NCI-H1694 (cell line): Measurements from ENCODE around the gene GABRG3.

Source experiments
- DNase-seq: peaks from one replicate; lab custom pipeline; 2025; lab: John Stamatoyannopoulos, UW

The GABRG3 gene

DNA sequence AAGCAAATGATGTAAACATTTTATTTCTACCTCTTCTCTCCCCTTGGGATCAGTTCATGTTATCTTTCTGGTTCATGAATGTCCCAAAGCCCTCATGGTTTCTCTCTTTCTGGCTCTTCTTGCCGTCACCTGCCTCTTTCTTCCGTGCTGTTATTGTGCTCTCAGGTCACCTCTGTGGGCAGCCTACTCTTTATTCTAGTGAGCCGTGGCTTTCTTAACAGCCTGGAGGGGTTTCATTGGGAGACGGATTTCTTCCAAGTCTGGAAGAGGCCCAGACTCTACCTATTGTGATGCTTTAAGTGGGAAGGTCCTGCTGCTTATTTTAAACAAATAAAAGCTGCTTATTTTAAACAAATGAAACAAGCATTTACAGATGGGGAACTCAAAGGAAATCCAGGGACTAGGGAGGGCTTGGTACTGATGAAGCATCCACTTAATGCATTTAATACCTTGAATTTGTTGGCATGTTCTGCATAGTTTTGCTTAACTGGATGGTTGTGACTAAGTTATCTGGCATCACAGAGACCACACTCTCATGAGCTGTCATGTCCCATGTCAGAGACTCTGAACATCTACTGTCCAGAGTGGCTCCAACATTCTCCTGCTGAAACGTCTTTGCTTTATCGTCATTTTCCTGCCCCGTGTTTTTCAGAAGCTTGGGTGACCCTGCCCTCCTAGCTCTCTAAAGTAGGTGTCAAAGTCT, 443.3 kb downstream of the GABRG3 start:
- DNase-seq, result no peak

DNA sequence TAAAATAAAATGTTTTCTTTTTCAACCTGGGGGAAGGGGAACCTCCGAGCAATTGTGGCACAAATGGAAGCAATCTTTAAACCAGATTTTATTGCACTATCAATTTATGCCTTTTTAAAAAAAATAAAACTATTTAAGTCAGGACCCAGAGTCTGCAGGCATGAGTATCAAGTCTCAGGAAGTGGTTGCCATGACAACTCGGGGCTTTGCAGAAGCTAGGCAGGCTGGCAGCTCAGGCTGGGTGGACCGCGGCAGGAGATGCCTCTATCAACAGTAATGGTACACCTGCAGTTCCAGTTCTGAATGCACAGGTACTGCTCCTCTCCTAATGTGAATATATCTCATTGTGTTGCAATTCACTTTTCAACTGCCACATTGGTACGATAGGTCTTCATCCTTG, 447.7 kb downstream of the GABRG3 start:
- no peak for DNase-seq

GRCh38 chr15:27422997-27423396, 452.0 kb downstream of the GABRG3 start:
- no peak for DNase-seq

DNA sequence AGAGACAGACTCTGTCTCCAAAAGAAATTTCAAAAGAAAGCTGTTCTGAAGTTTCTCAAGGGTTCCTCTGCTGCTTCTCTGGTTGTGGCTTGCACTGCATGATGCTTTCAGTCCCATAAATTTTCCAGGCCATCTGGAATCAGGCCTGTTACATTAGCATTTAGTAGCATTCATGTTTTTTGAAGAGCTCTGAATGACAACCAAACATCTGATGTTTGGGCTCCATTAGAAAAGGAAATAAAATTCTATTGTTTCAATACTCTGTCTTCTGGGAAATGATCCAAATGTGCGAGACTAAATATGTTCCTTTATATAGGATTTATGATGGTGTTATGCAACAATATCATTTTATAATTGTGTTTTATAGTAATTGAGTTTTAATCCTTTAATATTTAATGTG, 455.8 kb downstream of the GABRG3 start:
- peak; percentile 50 for DNase-seq

DNA sequence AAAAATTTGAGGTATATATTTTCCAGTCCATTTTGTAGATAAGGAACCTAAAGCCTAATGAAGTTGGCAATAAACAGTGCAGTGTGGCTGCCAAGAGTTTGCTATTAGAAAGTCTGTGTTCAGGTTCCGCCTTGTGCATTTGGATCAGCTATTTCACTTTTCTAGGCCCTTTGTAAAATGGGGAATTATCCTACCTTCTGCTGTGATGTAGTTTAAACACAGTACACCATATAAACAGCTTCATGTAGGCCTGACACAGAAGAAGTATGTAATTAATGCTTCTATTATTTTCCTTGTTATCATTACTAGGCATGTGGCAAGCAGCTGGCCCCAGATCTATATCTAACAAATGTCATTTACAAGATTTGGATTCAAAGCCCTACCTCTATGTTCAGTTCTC, 456.3 kb downstream of the GABRG3 start:
- peak; percentile 36 for DNase-seq

DNA sequence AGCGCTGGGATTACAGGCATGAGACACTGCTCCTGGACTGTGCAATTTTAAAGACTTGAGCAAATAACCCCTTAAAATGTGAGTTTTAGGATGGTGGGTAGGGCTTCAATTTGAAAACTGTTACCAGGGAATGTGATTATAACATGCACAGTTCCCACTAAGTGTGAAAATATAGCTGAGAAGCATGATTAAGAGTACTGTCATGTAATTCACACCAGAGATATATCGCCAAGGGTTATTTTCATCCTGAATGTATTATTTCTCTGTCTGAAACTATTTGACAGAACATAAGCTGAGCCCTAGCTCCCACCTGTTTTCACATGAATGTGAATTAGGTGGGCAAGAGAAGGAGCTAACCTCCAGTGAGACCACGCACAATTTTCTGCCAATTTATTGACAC, 457.2 kb downstream of the GABRG3 start:
- no peak for DNase-seq

DNA sequence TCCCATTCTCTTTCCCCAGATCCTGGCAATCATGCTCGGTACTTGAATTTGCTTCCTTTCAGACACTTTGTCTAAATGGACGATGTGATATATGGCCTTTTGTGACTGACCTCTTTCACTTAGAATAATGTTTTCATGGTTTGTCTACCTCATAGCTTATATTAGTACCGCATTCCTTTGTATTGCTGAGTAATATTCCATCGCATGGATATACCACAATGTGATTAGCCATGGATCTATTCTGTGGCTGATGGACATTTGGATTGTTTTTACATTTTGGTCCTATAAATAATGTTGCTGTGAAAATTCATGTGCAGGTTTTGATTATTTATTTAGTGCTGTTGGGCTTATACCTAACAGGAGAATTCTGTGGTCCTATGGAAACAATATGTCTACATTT, 458.6 kb downstream of the GABRG3 start:
- DNase-seq, result no peak

GRCh38 chr15:27433604-27434003, 462.6 kb downstream of the GABRG3 start:
- DNase-seq, result no peak

- no peak for DNase-seq
These were observed 467.7 kb downstream of the GABRG3 start for GRCh38 chr15:27438403-27439375.

GRCh38 chr15:27441120-27441519, 470.1 kb downstream of the GABRG3 start:
- DNase-seq, result no peak

DNA sequence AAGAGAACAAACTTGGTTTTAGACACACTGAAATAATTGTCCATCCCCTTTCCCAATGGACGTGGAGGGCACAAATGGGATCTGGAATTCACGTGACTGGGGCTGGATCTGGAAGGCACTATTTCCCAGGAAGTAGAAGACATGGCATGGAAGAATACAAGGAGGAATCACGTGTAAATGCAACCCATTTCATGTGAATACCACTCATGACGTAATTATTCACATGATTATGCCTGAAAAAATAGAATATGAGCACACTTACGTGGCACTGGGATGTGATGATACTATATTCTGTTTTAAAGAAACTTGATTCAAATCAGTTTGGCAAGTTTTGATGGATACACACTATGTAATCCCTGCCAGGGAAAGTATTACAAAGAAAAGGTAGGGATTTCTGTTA, 477.3 kb downstream of the GABRG3 start:
- DNase-seq, result no peak

DNA sequence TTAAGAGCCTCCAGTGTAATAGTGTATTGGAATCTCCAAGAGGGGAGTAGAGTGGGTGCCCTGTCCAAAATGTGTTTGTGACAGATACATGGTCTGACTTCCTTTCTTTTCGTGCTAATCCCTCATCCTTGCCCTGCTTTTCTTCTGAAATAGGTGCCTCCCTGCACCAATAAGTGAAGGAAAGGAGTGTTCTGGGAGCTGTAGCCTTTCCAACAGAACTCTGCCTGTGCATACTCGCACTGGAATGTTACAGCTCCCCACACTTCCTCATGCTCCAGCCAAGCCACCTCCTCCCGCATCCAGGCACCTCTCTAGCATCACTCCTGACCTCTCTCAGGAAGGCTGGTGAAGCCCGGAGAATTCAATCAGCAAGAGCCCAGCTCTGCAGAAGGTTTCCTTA, 478.0 kb downstream of the GABRG3 start:
- DNase-seq, result no peak

- no peak for DNase-seq
These were observed 479.0 kb downstream of the GABRG3 start for GRCh38 chr15:27449941-27450340.

GRCh38 chr15:27454281-27455075, 483.5 kb downstream of the GABRG3 start:
- DNase-seq, result no peak

GRCh38 chr15:27456807-27457206, 485.8 kb downstream of the GABRG3 start:
- no peak for DNase-seq

- DNase-seq, result no peak
These were observed 486.8 kb downstream of the GABRG3 start for GRCh38 chr15:27457766-27458165.

- no peak for DNase-seq
These were observed 487.5 kb downstream of the GABRG3 start for GRCh38 chr15:27458345-27459084.

GRCh38 chr15:27459836-27460235, 488.9 kb downstream of the GABRG3 start:
- DNase-seq, result no peak

DNA sequence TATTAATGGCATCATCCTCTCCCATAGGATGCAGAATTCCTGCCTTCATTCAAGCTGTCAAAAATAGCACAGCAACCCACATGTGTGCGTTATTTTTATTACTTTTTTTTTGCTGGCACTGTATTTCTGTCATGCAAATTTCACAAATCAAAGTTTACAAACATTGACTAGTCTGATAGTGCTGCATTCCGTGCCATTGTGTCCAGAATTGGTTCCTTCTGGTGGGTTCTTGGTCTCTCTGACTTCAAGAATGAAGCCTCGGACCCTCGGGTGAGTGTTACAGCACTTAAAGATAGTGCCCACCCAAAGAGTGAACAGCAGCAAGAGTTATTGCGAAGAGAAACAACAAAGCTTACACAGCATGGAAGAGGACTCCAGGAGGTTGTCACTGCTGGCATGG, 490.2 kb downstream of the GABRG3 start:
- no peak for DNase-seq

DNA sequence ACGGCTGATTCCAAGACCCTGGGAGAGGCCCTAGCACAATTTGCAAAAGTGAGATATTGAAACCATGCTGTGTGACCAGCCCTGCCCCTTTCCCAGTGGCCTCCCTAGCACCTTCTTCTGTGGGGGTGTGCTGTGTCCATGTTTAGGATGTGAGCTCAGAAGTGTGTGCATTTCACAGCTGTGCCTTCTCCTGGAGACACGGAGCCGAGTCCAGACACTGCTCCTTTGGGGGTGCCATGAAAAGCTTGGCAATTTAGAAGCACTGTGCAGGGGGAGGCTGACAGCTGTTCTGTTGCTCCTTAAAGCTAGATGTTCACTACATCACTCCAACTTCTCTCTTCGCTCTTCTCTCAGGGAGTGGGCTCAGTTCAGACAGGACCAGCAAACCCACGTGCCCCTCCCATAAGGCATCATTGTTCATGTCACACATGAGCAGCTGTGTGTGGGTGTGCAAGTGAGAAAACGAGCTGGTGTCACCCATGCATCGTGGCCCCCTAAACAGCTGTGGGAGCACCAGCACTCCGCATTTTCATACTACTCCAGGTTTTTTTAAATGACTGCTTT, 492.6 kb downstream of the GABRG3 start:
- no peak for DNase-seq

GRCh38 chr15:27464941-27465612, 494.1 kb downstream of the GABRG3 start:
- no peak for DNase-seq
